Activated CD4-positive, CD25-positive, alpha-beta regulatory T cell treated with anti-CD3 and anti-CD28 coated beads, Interleukin-2, amount 50 U/mL, for 24 hours (primary cell): ENCODE data around the gene TARP.

Experiments
- ATAC-seq, 2 donors: fragments of 150-1000 bp; cut with Tn5 transposase; one replicate each; pipeline ENCODE4 v1.10.0; 2021; ENCODE audit warnings: mild to moderate bottlenecking in 1 of 2, moderate library complexity in 1 of 2

TARP gene

DNA sequence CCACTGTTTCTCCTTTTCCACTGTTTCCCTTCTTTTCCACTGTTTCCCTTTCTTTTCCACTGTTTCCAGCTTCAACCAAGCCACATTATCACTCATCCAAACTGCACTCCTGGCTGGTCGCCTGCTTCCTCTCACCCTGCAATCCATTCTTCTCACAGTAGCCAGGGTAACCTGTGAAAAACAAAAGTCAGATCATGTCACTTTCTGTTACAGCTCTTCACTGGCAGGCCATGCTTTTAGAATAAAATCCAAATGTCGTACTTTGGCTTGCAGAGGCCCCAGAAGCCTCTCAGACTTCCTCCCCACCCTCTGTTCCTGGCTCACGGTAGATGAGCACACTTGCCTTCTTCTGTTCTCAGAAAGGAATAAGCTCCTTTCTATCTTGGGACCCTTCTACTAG is 61.5 kb downstream of the TARP start:
- no peak for ATAC-seq

DNA sequence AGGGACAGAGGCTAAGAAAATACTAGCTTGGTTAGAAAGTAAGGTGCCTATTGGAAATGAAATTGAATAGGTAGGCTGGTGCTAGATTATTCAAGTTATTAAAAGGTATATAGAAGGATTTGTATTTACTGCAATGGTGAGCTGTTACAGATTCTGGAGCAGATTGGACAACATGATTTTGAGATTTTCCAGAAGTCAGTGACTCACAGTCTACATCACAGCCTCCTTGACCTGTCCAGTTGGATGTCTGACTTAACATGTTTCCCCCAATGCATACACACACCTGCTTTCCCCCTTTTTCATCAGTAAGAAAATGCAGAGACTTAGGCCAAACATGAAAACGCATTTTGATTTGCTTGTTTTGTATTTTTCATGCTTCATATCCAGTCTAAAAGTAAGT is 62.0 kb downstream of the TARP start:
- ATAC-seq = no peak
